Cardiac muscle cell (in vitro differentiated cells and primary cell): ENCODE results near the gene GALNT9. TPM values are rescaled to one million over a fixed set of nuclear protein-coding genes. Genes with fewer than 3 reads are reported as not detected.

Experiments
- DNase-seq, 2 donors: peaks; one replicate each; pipeline versions ENCODE4 v3.0.0 to v3.0.0-alpha.2; 2010 to 2017; ENCODE audit warnings: low read depth in 1 of 2, low spot score in 1 of 2
- H3K27ac ChIP-seq: fragments of 200-600 bp; sonication (generic); 2 replicates; pipeline ENCODE4 v1.5.1; 2016
- H3K27me3 ChIP-seq: fragments of 200-600 bp; sonication (generic); 2 replicates; pipeline ENCODE4 v1.6.0; 2016; ENCODE audit warnings: control low read depth
- H3K36me3 ChIP-seq: fragments of 200-600 bp; sonication (generic); 2 replicates; pipeline ENCODE4 v1.5.1; 2016; ENCODE audit warnings: control low read depth
- H3K4me1 ChIP-seq: fragments of 200-600 bp; sonication (generic); 2 replicates; pipeline ENCODE4 v1.8.1; 2017; ENCODE audit warnings: low read depth, mild to moderate bottlenecking, mixed run types
- H3K4me3 ChIP-seq: fragments of 200-600 bp; sonication (generic); 2 replicates; pipeline ENCODE4 v1.5.1; 2016; ENCODE audit warnings: mild to moderate bottlenecking
- H3K9me3 ChIP-seq: fragments of 200-600 bp; sonication (generic); 2 replicates; pipeline ENCODE4 v1.5.1; 2017; ENCODE audit warnings: low read depth, mild to moderate bottlenecking, control low read depth
- polyA plus RNA-seq: library from polyadenylated mRNA; unstranded; fragments of >200 nt; fragmentation: Nextera tagmentation; extraction: Ambion mirVana; gene quantifications from 2 replicates; pipeline ENCODE4 v1.2.1, GENCODE V29; 2016
- total RNA-seq: library from RNA; depleted of rRNA; stranded (reverse); fragments of >200 nt; gene quantifications from 2 replicates; pipeline ENCODE4 v1.2.3, GENCODE V29; 2016
- TF ChIP-seq, protein P1 (sequence below): IDR thresholded peaks from 2 replicates; pipeline ENCODE4 v1.5.1; 2012; ENCODE audit warnings: low read depth, mild to moderate bottlenecking, low read length

GALNT9 gene
- total and polyA plus RNA-seq, 2 experiments from 2014 or later = 0.42 to 0.45 TPM

GRCh38 chr12:132352896-132353800 is 23.8 kb upstream of the GALNT9 start:
- TF ChIP-seq, protein P1, sequence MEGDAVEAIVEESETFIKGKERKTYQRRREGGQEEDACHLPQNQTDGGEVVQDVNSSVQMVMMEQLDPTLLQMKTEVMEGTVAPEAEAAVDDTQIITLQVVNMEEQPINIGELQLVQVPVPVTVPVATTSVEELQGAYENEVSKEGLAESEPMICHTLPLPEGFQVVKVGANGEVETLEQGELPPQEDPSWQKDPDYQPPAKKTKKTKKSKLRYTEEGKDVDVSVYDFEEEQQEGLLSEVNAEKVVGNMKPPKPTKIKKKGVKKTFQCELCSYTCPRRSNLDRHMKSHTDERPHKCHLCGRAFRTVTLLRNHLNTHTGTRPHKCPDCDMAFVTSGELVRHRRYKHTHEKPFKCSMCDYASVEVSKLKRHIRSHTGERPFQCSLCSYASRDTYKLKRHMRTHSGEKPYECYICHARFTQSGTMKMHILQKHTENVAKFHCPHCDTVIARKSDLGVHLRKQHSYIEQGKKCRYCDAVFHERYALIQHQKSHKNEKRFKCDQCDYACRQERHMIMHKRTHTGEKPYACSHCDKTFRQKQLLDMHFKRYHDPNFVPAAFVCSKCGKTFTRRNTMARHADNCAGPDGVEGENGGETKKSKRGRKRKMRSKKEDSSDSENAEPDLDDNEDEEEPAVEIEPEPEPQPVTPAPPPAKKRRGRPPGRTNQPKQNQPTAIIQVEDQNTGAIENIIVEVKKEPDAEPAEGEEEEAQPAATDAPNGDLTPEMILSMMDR = no peak
- Histone ChIP-seq H3K36me3 (no peaks in the 10 kb centered on the region), H3K27me3 (no peaks in the 10 kb centered on the region), H3K9me3 (no peaks in the 10 kb centered on the region), H3K4me3 (no peak overlapping the region), H3K4me1 (no peaks in the 10 kb centered on the region), H3K27ac (no peak overlapping the region)
- DNase-seq = no peak

- TF ChIP-seq, protein P1 = no peak
- no peaks in the 10 kb centered on the region for H3K36me3 ChIP-seq
- H3K9me3 ChIP-seq = no peaks in the 10 kb centered on the region
- H3K4me3 ChIP-seq = no peak overlapping the region
- H3K4me1 ChIP-seq = no peaks in the 10 kb centered on the region
- no peaks in the 10 kb centered on the region for H3K27me3 ChIP-seq
- DNase-seq = no peak
- H3K27ac ChIP-seq = no peak overlapping the region
Observed at GRCh38 chr12:132351751-132352495, 22.5 kb upstream of the GALNT9 start.

- Histone ChIP-seq H3K9me3 (no peaks in the 10 kb centered on the region), H3K4me3 (no peak overlapping the region), H3K36me3 (no peaks in the 10 kb centered on the region), H3K4me1 (no peaks in the 10 kb centered on the region), H3K27me3 (no peaks in the 10 kb centered on the region), H3K27ac (no peak overlapping the region)
- TF ChIP-seq, protein P1 = no peak
- no peak for DNase-seq
Observed at GRCh38 chr12:132349501-132350131, 20.2 kb upstream of the GALNT9 start.

DNA sequence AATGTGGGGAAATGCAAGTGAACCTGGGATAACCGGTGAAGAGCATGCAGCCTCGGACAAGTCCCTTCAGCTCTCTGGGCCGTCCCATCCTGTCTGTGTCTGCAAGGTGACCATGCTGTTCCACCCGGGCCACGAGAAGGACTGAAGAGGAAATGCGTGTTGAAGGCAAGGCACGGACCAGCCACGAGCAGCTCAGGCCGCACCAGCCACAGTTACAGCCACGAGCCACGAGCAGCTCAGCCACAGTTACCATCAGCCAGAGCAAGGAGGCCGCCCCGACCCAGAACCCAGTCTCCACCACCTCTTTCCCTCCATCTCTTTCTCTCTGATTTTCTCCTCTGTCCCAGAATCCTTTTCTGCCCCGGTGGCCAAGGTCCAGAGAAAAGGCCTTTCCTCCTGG is 18.8 kb upstream of the GALNT9 start:
- H3K27ac ChIP-seq = no peak overlapping the region
- H3K4me1 ChIP-seq = no peaks in the 10 kb centered on the region
- TF ChIP-seq, protein P1 = no peak
- no peak for DNase-seq
- no peak overlapping the region for H3K4me3 ChIP-seq
- no peaks in the 10 kb centered on the region for H3K27me3 ChIP-seq
- no peaks in the 10 kb centered on the region for H3K36me3 ChIP-seq
- no peaks in the 10 kb centered on the region for H3K9me3 ChIP-seq

GRCh38 chr12:132347176-132347855 is 17.9 kb upstream of the GALNT9 start:
- Histone ChIP-seq H3K4me1 (no peaks in the 10 kb centered on the region), H3K4me3 (no peak overlapping the region), H3K36me3 (no peaks in the 10 kb centered on the region), H3K9me3 (no peaks in the 10 kb centered on the region), H3K27me3 (no peaks in the 10 kb centered on the region), H3K27ac (no peak overlapping the region)
- DNase-seq = no peak
- TF ChIP-seq, protein P1 = no peak
